ENCODE data around the gene GBGT1.
A peak's percentile ranks its signal among the peaks of the same experiment; 100 is the strongest.

- TF ChIP-seq EZH2 (IDR thresholded peaks at IDR 0.05; ENCODE audit: low read depth, unreplicated experiment) = no peak
- TF ChIP-seq CTCF (conservative IDR thresholded peaks at IDR 0.05; ENCODE audit: low read depth in 2 of 2) = peak; percentile 90 to 94
- no peak for TF ChIP-seq EZH2phosphoT487 (IDR thresholded peaks at IDR 0.05; ENCODE audit: unreplicated experiment)
- no peak for TF ChIP-seq STAT1 (IDR thresholded peaks at IDR 0.05; ENCODE audit: unreplicated experiment)
- TF ChIP-seq POLR2AphosphoS5 (IDR thresholded peaks at IDR 0.05; ENCODE audit: low read depth) = no peak
- no peak for TF ChIP-seq ZNF462 (CRISPR knock-in tag; IDR thresholded peaks at IDR 0.05)
- no peak for TF ChIP-seq REST (IDR thresholded peaks at IDR 0.05; ENCODE audit: unreplicated experiment)
- TF ChIP-seq CREB1 (CRISPR knock-in tag; IDR thresholded peaks at IDR 0.05; ENCODE audit: low read depth) = no peak
- no peak for TF ChIP-seq ETS1 (IDR thresholded peaks at IDR 0.05)
- TF ChIP-seq ZNF114 (CRISPR knock-in tag; IDR thresholded peaks at IDR 0.05) = no peak
- no peak for TF ChIP-seq JUNB (IDR thresholded peaks at IDR 0.05; ENCODE audit: unreplicated experiment)
Observed at GRCh38 chr9:133147412-133148198, 16.1 kb downstream of the GBGT1 start.

Measured in GM23338 (cell line).